HG02610 (cell line): Measurements from ENCODE around the gene ZFYVE26.
"Not testable (repeated sequence)": the region's sequence is repeated elsewhere in the genome, so short reads cannot be mapped to it uniquely, and the experiment has no call there.

Source experiments
- ATAC-seq: cut with Tn5 transposase; IDR thresholded peaks from one replicate; pipeline ENCODE4 v1.9.1; 2021; ENCODE audit warnings: mild to moderate bottlenecking, moderate library complexity; ENCODE audit not compliant: unreplicated experiment

Gene ZFYVE26

GRCh38 chr14:67717048-67717447 lies 99.3 kb downstream of the ZFYVE26 start:
- no peak for ATAC-seq

GRCh38 chr14:67710209-67710608 lies 106.2 kb downstream of the ZFYVE26 start:
- no peak for ATAC-seq

- ATAC-seq: not testable (repeated sequence)
These were observed 106.6 kb downstream of the ZFYVE26 start for GRCh38 chr14:67709796-67710195.

- not testable (repeated sequence) for ATAC-seq
These were observed 107.0 kb downstream of the ZFYVE26 start for GRCh38 chr14:67709346-67709745.

- ATAC-seq: no peak
These were observed 111.2 kb downstream of the ZFYVE26 start for GRCh38 chr14:67705211-67705610.

GRCh38 chr14:67704484-67705089 lies 111.8 kb downstream of the ZFYVE26 start:
- no peak for ATAC-seq

GRCh38 chr14:67703997-67704396 lies 112.4 kb downstream of the ZFYVE26 start:
- ATAC-seq: no peak

- ATAC-seq: not testable (repeated sequence)
These were observed 114.9 kb downstream of the ZFYVE26 start, which contains the start of gene RDH12 for GRCh38 chr14:67701492-67701891. Gene RDH12 (plus strand): TSS chr14:67701886. CDS start chr14:67722643, 20,757 bp downstream.

- ATAC-seq: no peak
These were observed 118.2 kb downstream of the ZFYVE26 start for GRCh38 chr14:67698179-67698578.

GRCh38 chr14:67697006-67697405 lies 119.4 kb downstream of the ZFYVE26 start:
- ATAC-seq: no peak
